Activated CD4-positive, alpha-beta T cell treated with anti-CD3 and anti-CD28 coated beads, Interleukin-2, amount 10 ng/mL, durations not matched to agents 24 days and 14 days (primary cell): ENCODE data around the gene TIMP2. TPM values are rescaled to one million over a fixed set of nuclear protein-coding genes. Genes with fewer than 3 reads are reported as not detected.

Experiments
- DNase-seq: peaks from one replicate; pipeline ENCODE4 v3.0.0; 2022
- H3K27ac Mint-ChIP-seq: one replicate; pipeline ENCODE4 v1.8.0; 2022; ENCODE audit warnings: mild to moderate bottlenecking, mixed read lengths
- H3K27me3 Mint-ChIP-seq: one replicate; pipeline ENCODE4 v1.8.0; 2022; ENCODE audit warnings: mixed read lengths
- H3K36me3 Mint-ChIP-seq: one replicate; pipeline ENCODE4 v1.8.0; 2022; ENCODE audit warnings: low read depth, mild to moderate bottlenecking, mixed read lengths
- H3K4me1 Mint-ChIP-seq: one replicate; pipeline ENCODE4 v1.8.0; 2021; ENCODE audit warnings: mixed read lengths
- H3K4me3 Mint-ChIP-seq: one replicate; pipeline ENCODE4 v1.8.0; 2022; ENCODE audit warnings: mild to moderate bottlenecking, moderate library complexity, mixed read lengths
- H3K9me3 Mint-ChIP-seq: one replicate; pipeline ENCODE4 v1.8.0; 2021; ENCODE audit warnings: mixed read lengths
- intact Hi-C: fragments of 100-400 bp; cut with micrococcal nuclease; formaldehyde crosslinking; loops from one replicate; pipeline ENCODE4 v1.15.1; 2023
- total RNA-seq: library from RNA; stranded (reverse); gene quantifications from 2 replicates; pipeline ENCODE4 v1.2.3, GENCODE V29; 2022

Gene TIMP2
- total RNA-seq, 1 donor from 2014 or later = 0.54 TPM

DNA sequence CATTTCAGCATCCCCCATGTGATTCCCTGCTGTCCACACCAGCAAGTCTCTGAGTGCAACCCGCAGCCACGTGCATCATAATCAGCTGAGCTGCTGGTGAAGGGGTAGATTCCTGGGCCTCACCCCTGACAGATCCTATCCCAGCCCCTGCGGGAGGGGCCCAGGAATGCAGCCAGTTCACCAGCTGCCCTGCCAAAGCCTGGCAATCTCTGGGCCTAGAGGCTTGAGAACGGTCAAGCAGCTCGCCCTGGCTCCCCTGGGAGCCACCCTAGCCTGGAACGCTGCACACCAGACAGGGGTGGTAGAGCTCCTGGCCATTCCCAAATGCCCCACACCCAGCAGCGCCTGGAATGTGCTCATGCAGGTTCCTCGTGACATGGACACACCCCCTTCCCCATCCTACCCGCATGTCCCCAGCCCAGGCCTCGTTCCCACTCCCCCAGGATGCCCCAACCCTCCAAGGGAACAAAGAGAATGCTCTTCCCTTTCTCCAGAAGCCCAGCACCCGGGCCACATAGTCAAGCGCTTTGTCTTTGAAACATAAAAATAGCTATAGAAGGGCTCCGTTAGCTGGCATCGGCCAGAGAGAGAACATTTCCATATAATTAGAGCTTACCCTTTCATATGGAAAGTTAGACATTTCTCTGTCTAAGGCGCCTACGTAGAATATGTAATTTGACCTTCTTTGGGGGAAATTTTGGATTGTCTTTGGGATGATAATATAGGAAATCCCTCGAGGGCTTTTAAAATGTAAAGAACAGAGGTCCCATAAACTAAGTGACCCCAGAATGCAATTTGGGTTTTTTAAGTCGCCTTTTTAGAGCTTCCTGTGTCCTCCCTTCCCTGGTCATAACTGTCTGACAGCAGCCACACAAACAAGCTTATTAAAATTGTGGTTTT lies 25.6 kb downstream of the TIMP2 start:
- Mint-ChIP-seq H3K36me3 (no peaks in the 10 kb centered on the region), H3K9me3 (no peaks in the 10 kb centered on the region), H3K27ac (no peak overlapping the region), H3K27me3 (no peaks in the 10 kb centered on the region), H3K4me1 (peaks cover 10% of the 10 kb centered on the region), H3K4me3 (no peak overlapping the region)
- intact Hi-C loops = no loop called here
- no peak for DNase-seq

DNA sequence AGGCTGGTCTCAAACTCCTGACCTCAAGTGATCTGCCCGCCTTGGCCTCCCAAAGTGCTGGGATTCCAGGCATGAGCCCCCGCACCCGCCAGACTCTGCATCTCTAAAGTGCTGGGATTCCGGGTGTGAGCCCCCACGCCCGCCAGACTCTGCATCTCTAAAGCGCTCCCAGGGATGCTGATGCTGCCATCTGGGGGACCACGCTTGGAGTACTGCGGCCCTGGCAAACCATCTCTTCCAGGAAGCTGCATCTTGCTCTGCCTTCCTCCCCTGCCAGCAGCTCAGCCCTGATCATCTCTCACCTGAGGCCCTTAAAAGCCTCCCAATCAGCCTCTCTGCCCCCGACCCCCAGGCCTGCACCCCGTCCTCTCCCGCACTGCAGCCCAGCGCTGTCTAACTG lies 26.2 kb downstream of the TIMP2 start:
- Mint-ChIP-seq H3K4me3 (no peak overlapping the region), H3K36me3 (no peaks in the 10 kb centered on the region), H3K4me1 (peaks cover 10% of the 10 kb centered on the region), H3K9me3 (no peaks in the 10 kb centered on the region), H3K27ac (no peak overlapping the region), H3K27me3 (no peaks in the 10 kb centered on the region)
- intact Hi-C loops = no loop called here
- DNase-seq = no peak

DNA sequence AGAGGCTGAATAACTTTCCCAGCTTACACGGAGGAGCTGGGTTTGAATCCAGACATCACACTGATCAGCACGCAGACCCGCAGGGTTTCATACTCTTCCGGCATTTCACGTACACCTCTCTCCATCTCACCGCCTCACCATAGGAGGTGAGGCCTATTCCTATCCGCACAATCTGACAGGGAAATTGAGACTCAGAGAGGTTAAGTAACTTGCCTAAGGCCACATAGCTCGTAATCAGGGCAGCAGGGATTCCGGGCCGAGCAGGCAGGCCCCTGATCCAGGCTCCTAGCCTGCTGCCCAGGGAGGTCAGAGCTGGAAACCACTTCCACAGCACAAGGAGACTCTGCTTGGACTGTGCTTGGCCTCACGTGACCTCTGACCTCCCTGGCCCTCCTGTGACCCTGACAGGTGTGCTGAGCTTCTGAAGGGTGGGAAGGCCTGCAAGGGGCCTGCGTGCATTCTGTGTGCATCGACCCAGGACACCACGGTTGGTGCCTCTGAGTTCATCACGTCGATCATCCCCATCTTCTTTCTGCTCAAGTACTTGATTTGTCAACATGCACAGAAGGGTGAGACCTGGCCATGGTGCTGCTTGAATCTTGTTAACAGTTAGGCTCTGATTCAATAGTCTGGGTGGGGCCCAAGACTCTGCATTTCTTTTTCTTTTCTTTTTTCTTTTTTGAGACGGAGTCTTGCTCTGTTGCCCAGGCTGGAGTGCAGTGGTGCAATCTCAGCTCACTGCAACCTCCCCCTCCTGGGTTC lies 26.9 kb downstream of the TIMP2 start:
- peaks cover 4% of the 10 kb centered on the region for H3K4me1 Mint-ChIP-seq
- no peak overlapping the region for H3K27ac Mint-ChIP-seq
- intact Hi-C loops = no loop called here
- no peaks in the 10 kb centered on the region for H3K27me3 Mint-ChIP-seq
- no peaks in the 10 kb centered on the region for H3K9me3 Mint-ChIP-seq
- no peak overlapping the region for H3K4me3 Mint-ChIP-seq
- H3K36me3 Mint-ChIP-seq = no peaks in the 10 kb centered on the region
- DNase-seq = no peak

DNA sequence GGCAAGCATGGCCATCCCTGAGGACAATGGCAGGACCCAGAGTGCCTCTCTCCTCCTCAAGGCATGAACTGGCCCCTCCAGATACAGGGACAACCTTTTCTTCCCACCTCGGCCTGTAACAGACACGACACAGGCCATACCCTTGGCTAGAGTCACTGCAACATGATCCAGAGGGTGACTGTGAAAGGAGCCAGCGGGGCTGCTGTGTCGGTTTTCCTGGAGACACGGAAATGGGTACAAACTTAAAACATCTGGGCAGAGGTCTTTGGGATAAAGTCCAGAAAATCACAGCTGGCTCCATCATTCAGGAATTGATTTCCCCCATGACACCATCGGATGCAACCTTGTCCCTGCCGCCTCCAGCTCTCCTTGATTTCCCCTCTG lies 27.5 kb downstream of the TIMP2 start:
- Mint-ChIP-seq H3K4me3 (no peak overlapping the region), H3K4me1 (peaks cover 5% of the 10 kb centered on the region), H3K36me3 (no peaks in the 10 kb centered on the region), H3K27ac (no peak overlapping the region), H3K27me3 (no peaks in the 10 kb centered on the region), H3K9me3 (no peaks in the 10 kb centered on the region)
- intact Hi-C loops = no loop called here
- no peak for DNase-seq

DNA sequence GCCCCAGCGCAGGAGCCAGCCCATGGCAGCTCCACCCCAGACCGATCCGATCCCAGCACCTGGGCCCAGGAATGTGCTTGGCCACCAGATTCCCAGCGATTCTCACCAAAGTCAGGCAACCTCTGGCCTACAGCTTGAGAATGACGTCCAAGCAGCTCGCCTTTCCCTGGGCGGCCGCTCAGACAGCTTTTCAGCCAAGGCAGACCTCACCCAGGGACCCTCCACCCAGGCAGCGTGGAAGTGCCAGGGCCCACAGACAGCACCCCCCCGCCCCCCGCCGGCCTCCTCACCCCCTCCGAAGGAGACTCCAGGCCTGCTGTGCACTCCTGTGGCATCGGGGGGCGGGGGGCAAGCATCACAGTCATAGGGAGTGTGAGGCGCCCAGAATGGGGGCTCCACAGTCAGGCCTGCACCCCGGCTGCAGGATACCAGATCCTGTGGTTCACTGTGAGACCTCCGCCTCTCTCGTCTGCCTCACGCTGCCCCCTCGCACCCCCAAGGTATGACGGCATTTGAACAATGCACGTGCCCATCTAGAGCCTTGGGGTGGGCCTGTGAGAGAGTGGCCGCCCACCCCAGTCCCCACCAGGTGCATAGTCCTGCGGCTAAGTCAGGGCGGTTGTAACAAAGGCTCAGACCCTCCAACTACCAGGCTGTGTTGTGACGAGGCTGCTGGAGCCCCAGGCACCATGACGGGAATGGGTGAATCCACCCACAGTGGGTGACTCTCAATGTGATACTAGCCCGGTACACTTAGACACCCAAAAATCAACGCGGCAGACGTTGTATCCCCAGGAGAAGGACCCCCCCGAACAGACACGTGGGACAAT lies 28.1 kb downstream of the TIMP2 start:
- Mint-ChIP-seq H3K4me1 (peaks cover 5% of the 10 kb centered on the region), H3K9me3 (no peaks in the 10 kb centered on the region), H3K36me3 (no peaks in the 10 kb centered on the region), H3K4me3 (no peak overlapping the region), H3K27ac (no peak overlapping the region), H3K27me3 (no peaks in the 10 kb centered on the region)
- intact Hi-C loops = no loop called here
- no peak for DNase-seq

DNA sequence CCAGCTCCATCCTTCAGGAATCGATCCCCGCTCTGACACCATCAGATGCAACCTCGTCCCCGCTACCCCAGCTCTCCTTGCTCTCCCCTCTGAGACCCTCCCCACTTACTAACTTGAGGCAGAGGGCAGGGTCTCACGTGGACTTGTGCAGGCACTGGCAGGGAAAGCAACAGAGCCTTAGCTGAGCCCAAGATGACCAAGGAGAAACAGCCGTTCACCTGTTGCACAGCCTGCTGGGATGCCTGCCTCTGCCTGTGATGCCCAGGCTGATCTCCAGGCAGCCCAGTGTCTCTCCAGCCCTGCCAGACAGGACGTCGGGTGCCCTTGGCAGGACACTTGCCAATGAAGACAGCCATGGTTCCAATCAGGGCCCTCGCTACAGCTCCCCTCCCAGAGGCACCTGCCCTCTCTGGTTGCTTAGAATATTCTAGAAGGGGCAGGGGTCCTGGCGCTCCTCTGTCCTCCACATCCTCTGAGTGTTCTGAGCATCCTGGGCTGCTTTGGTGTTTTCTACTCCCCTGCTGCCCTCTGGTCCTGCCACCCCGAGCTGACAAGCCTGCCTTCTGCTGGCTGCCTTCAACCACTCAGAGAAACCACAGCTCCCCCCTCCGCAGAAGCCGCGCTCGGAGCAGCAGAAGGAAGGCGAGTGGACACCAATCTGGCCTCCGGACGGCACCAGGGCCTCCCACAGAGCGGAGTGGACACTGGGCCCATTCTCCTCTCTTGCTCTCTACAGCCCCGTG lies 28.9 kb downstream of the TIMP2 start:
- no peak for DNase-seq
- Mint-ChIP-seq H3K4me3 (no peak overlapping the region), H3K27ac (no peak overlapping the region), H3K9me3 (no peaks in the 10 kb centered on the region), H3K4me1 (peaks cover 10% of the 10 kb centered on the region), H3K27me3 (no peaks in the 10 kb centered on the region), H3K36me3 (no peaks in the 10 kb centered on the region)
- intact Hi-C loops = no loop called here

DNA sequence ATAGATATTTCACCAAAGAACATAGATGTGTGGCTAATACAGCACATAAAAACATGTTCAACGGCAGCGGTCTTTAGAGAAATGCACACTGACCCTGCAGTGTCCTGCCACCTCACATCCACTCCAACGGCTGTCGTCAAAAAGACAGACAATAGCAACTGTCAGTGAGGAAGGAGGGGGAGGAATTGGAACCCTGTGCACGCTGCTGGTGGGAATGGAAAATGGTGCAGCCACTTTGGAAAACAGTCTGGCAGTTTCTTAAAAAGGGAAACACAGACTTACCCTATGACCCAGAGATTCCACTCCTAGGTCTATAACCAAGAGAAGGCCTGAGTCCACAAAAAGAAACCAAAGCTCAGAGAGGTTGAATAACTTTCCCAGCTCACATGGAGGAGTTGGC lies 29.9 kb downstream of the TIMP2 start:
- H3K9me3 Mint-ChIP-seq = no peaks in the 10 kb centered on the region
- intact Hi-C loops = no loop called here
- H3K27ac Mint-ChIP-seq = no peak overlapping the region
- H3K36me3 Mint-ChIP-seq = no peaks in the 10 kb centered on the region
- no peak overlapping the region for H3K4me3 Mint-ChIP-seq
- DNase-seq = no peak
- H3K4me1 Mint-ChIP-seq = peaks cover 14% of the 10 kb centered on the region
- no peaks in the 10 kb centered on the region for H3K27me3 Mint-ChIP-seq

DNA sequence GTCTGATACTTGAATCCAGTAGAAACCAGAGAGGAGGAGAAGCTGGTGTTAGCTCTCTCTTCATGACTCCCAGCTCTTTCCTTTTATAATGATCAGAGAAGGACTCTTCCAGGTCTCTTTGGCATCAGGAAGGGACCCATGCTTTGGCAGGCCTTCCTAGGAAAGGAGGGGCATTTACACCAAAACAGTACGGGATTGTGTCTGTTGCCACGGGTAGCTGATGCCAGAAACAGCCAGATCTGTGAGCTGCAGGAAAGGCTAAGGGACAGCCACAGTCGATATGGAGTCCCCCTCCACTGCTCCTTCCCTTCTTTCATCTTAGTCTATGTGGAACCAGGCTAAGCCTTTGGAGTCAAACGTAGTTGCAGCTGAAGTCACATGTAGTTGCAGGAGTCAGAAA lies 31.5 kb downstream of the TIMP2 start:
- no peak overlapping the region for H3K27ac Mint-ChIP-seq
- H3K4me3 Mint-ChIP-seq = no peak overlapping the region
- H3K27me3 Mint-ChIP-seq = peaks cover 2% of the 10 kb centered on the region
- intact Hi-C loops = no loop called here
- H3K9me3 Mint-ChIP-seq = no peaks in the 10 kb centered on the region
- no peaks in the 10 kb centered on the region for H3K36me3 Mint-ChIP-seq
- DNase-seq = no peak
- peaks cover 26% of the 10 kb centered on the region for H3K4me1 Mint-ChIP-seq

DNA sequence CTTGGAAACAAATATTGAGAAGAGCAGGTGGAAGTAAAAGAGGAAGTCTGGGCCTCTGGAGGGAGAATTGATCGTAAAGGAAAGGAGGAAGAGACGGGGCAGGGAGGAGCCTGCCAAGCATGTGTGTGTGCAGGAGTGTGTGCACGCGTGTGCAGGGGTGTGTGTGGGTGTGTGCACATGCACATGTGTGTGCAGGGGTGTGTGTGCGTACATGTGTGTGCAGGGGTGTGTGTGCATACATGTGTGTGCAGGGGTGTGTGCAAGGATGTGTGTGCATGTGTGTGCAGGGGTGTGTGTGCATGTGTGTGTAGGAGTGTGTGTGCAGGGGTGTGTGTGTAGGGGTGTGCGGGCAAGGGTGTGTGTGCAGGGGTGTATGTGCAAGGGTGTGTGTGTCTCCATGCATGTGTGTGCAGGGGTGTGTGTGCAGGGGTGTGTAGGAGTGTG lies 32.2 kb downstream of the TIMP2 start:
- intact Hi-C loops = no loop called here
- Mint-ChIP-seq H3K4me3 (no peak overlapping the region), H3K27ac (no peak overlapping the region)

DNA sequence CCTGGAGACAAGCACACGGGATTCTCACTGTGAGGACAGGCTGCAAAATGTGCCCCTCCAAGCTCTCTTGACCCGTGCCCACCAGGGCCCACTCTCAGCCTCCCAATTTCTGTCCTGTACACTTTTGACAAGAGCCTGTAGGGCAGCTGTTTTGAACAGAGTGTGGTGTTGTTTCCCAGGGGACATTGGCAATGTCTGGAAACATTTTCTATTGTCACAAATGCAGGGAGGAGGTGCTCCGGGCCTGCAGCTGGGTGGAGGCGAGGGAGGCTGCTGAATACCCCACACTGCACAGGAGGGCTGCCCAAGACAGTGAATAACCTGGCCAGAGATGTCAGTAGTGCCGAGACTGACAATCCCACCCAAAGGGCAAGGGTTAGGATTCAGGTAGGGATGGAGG lies 32.7 kb downstream of the TIMP2 start:
- Mint-ChIP-seq H3K4me1 (peaks cover 28% of the 10 kb centered on the region), H3K27me3 (peaks cover 6% of the 10 kb centered on the region), H3K4me3 (no peak overlapping the region), H3K9me3 (no peaks in the 10 kb centered on the region), H3K36me3 (no peaks in the 10 kb centered on the region), H3K27ac (no peak overlapping the region)
- intact Hi-C loops = no loop called here
- DNase-seq = no peak

More for the DNA sequence above, 32.2 kb downstream of the TIMP2 start:
- Mint-ChIP-seq H3K27me3 (peaks cover 4% of the 10 kb centered on the region), H3K36me3 (no peaks in the 10 kb centered on the region), H3K9me3 (no peaks in the 10 kb centered on the region), H3K4me1 (peaks cover 28% of the 10 kb centered on the region)
- DNase-seq = no peak

DNA sequence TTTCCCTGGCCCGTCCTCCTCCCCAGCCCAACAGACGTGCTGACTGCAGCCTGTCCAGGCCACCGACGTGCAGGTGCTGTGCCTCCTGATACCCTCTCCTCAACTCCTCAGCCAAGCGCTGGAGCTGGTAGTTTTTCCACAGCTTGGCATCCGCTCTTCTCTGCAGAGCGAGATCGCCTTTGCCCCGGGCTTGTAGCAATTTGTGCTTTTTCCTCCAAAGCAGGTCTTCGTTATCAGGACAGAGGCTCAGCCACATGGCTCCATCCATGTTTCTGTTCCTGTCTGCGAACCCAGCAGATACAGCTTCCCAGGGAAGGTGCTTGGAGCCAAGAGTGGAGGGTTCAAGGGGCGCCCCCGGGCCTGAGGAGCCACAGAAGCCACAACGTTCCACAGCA lies 33.1 kb downstream of the TIMP2 start:
- no peak overlapping the region for H3K27ac Mint-ChIP-seq
- no peaks in the 10 kb centered on the region for H3K36me3 Mint-ChIP-seq
- H3K27me3 Mint-ChIP-seq = peaks cover 6% of the 10 kb centered on the region
- H3K4me1 Mint-ChIP-seq = peaks cover 28% of the 10 kb centered on the region
- peak overlapping the region; percentile 18 for H3K4me3 Mint-ChIP-seq
- H3K9me3 Mint-ChIP-seq = no peaks in the 10 kb centered on the region
- intact Hi-C loops = no loop called here
- no peak for DNase-seq

DNA sequence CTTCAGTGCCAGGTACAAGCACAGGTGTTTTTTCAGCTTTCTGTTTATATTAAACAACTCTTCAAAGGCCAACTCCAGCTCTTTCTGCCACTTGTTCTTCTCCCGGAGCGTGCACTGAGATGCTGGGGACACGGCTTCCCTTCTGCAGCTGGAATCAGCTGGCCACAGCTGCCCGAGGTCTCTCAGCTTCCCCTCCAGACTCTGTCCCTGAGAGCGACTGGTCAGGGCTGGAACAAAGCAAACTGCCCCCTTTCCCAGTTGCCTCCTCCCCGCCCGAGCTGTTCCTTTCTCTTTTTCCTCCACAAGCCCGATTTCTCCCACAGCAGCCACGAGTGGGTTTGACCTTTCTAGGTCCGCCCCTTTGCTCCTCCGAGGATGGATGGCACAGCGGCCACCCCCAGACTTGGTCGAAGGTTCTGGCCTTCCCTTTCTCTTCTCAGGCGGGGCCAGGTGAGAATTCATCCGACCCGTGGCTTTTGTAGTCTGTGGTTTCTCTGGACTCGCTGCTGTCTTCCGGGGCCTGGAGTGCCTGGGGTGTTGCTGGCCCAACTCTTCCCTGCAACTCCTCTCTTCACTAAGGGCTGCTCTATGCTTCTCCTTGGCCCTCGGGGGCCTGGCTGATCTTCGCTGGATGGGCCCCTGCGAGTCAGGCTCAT lies 33.7 kb downstream of the TIMP2 start:
- peak overlapping the region; percentile 18 for H3K4me3 Mint-ChIP-seq
- intact Hi-C loops = no loop called here
- peaks cover 28% of the 10 kb centered on the region for H3K4me1 Mint-ChIP-seq
- no peak for DNase-seq
- H3K36me3 Mint-ChIP-seq = no peaks in the 10 kb centered on the region
- no peaks in the 10 kb centered on the region for H3K9me3 Mint-ChIP-seq
- H3K27ac Mint-ChIP-seq = no peak overlapping the region
- peaks cover 6% of the 10 kb centered on the region for H3K27me3 Mint-ChIP-seq

DNA sequence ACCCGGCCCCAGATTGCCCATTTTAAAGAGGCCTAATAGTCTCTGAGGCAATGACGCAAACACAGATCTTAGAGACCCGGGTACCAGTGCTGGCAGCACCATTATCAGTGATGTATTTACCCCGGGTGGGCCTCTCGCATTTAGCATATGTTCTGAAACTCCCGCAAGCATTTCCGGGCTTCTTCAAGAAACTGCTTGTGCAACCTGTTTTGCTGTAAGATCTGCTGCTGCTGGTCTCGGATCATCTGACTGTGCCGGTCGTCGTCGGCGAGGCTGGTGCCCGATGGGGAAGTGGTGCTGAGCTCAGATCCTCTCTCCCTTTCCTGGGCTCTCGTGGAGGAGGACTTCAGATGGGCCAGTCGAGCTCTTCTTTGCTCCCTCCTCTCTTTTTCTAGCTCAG lies 34.7 kb downstream of the TIMP2 start:
- intact Hi-C loops = no loop called here
- DNase-seq = peak; percentile 87
- Mint-ChIP-seq H3K4me3 (peak overlapping the region; percentile 16), H3K9me3 (no peaks in the 10 kb centered on the region), H3K27ac (peak overlapping the region; percentile 71), H3K4me1 (peaks cover 28% of the 10 kb centered on the region), H3K36me3 (no peaks in the 10 kb centered on the region), H3K27me3 (peaks cover 6% of the 10 kb centered on the region)
